CD4-positive, alpha-beta T cell treated with Interleukin-21 for 1 hour (primary cell): ENCODE results near the gene TBC1D24.
"Not testable (repeated sequence)": the region's sequence is repeated elsewhere in the genome, so short reads cannot be mapped to it uniquely, and the experiment has no call there.

ENCODE experiments used
- DNase-seq: peaks from one replicate; pipeline ENCODE4 v3.0.0-alpha.2; 2020

TBC1D24 gene

DNA sequence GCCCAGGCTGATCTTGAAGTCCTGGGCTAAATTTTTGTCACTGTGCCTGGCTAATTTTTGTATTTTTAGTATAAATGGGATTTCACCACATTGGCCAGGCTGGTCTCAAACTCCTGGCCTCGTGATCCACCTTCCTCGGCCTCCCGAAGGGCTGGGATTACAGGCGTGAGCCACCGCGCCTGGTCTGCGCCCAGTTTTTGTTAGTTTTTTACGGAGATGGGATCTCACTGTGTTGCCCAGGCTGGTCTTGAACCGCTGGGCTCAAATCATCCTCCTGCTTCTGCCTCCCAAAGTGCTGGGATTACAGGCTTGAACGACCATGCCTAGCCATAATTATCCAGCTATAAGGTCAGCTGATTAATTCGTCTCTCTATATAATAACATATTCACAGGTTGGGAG is 59.0 kb downstream of the TBC1D24 start:
- DNase-seq = no peak

DNA sequence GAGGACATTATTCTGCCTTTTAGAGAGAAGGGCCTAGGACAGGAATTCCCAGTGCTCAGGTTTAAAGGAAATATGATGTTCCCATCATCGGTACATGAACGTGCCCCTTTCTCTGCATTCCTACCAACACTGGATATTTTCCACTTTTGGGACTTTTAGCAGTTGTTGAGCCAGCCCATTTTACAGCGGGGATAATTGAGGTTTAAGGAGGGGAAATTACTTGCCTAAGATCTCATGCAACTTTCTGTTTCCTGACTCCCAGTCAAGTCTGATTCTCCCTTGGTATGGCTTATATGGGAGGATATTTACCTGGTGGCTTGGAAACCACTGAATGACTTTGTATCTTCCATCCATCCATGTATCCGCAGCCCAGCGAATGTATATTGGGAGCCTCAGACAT is 59.4 kb downstream of the TBC1D24 start:
- not testable (repeated sequence) for DNase-seq

DNA sequence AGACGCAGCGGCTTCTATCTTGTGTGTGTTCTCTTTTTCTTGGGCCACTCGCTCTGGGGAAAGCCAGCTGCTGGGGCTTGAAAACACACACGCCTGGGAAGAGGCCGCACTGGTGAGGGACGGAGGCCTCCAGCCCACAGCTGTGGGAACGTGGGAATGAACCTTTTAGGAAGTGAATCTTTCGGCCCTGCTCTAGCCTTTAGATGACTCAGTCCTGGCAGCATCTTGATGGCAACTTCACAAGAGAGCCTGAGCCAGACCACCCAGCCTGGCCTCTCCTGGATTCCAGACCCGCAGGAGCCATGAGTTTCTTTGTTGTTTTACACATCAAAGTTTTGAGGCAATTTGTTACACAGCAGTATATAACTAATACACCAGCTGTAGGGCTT is 60.7 kb downstream of the TBC1D24 start:
- DNase-seq = no peak

DNA sequence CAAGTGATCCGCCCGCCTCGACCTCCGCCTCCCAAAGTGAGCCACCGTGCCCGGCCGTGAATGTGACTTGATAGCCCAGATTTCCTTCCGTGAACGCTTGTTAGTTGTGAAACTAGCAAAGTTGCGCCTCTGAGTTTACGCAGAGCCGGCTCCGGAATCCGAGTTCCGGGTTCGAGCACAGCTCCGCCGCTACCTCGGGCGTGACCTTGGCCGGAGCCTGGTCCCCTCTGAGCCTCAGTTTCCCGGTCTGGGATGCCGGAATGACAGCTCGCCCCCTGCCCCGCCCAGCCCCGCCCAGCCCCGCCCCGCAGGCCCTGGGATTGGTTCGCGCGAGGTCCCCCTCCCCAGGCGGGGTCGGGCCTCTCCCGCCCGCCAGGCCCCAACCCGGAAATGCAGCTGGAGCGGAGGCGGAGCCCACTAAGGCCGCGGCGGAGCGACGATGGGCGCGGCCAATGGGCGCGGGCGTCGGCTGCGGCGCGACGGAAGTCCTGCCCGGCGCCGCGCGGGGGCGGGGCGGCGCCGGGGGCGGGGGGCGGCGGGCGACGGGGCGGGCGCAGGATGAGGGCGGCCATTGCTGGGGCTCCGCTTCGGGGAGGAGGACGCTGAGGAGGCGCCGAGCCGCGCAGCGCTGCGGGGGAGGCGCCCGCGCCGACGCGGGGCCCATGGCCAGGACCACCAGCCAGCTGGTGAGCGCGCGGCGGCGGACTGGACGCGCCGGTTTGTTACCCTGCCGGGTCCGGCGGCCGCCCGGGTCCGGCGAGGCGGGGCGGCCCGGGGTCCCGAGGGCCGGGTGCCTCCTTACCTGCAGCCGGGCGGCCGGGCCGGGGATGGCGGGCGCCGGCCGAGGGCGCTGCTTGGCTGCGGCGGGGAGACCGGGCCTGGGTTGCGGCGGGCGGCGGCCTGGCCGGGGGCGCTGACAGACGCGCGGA is 62.8 kb downstream of the TBC1D24 start, which contains the start of gene PDPK1:
Gene PDPK1, plus strand, starts transcription at position 571 of the 929 bp plus-strand sequence. Its CDS starts 92 bp downstream, at position 663.
- DNase-seq = peak; percentile 97

- not testable (repeated sequence) for DNase-seq
Observed at GRCh38 chr16:2539192-2539844, 64.4 kb downstream of the TBC1D24 start.

DNA sequence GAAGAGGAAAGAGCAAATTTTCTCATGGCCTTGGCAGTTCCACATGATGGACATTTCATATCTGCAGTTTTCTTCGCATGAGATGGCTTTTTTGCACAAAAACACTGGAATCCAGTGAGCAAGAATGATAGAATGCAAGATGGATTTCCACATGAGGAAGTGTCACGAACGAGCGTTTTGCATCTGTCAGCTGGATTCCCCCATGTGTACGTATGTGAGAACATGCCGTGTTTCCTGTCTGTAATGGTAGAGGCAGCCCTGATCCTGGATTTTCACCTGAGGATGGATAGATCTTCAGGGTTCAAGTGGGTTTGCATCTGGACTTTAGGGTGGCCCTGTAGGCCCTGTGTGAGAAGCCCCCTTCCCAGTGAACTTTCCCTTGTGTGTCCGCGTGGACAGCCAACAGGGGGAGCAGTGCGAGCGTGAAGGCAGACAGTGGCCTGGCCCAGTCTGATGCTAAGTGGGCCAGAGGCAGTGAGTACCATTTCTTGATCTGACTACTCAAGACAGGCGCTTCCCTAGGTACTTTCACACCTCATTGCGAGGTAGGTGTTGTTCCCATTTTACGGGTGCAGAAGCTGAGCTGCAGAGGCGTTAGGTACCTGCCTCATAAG is 65.0 kb downstream of the TBC1D24 start:
- DNase-seq = peak; percentile 49

GRCh38 chr16:2540912-2541311 is 66.0 kb downstream of the TBC1D24 start:
- DNase-seq = not testable (repeated sequence)

GRCh38 chr16:2541409-2541808 is 66.5 kb downstream of the TBC1D24 start:
- not testable (repeated sequence) for DNase-seq

- not testable (repeated sequence) for DNase-seq
Observed at GRCh38 chr16:2543771-2544170, 68.8 kb downstream of the TBC1D24 start.

DNA sequence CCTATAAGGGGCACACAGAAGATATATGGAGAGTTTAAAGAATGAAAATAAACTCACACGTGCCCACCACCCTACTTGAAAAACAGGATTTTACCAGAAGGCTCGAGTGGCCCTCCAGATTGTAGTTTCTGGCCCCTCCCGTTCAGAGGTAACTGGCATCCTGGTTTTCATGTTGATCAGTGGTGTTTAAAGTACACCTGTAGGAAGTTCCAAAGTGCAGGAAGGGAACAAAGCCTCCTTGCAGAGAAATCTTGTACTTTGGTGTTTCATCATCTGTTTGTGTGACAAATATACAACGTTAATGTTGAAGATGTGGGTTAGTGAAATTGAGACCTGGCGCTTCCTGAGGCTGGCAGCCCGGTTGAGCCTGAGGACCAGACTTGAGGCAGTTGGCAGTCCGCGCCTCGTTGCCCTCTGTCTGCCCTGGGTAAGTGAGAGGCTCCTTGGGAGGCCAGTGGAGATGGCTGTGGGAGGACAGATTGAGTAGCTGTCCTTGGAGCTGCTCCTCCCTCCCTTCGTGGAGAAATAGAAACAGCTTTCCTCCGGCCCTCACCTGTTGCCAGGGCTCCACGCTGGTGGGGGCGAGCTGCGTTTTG is 75.5 kb downstream of the TBC1D24 start:
- DNase-seq = not testable (repeated sequence)

- not testable (repeated sequence) for DNase-seq
Observed at GRCh38 chr16:2551420-2551889, 76.5 kb downstream of the TBC1D24 start.

DNA sequence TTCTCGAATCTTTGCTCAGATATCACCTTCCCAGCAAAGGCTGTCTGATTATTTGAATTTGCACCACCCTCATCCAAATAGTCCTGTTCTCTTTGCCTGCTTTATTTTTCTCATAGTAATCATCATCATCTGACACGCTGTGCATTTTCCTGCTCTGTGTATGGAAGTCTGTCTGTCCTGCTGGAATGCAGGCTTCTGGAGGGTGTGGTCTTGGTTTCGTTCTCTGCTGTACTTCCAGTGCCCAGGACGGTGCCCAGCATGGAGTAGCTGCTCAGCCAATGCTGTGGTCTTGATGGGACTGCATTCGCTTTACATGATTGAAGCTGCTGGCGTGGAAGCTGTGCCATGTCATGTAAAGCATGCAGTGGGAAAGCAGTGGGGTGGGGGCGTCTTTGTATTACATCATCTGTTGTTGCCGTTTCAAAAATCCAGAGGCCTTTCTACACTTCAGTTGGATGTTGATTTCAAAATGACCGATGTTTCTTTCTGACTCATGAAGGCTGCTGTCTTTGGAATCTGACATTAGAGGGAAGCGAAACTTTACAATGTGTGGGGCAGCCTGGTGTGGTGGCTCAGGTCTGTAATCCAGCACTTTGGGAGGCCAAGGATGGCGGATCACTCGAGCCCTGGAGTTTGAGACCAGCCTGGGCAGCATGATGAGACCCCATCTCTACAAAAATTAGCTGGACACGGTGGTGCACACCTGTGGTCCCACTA is 79.9 kb downstream of the TBC1D24 start:
- DNase-seq = not testable (repeated sequence)
